PFSK-1 (cell line): ENCODE data around the gene OPCML.

ENCODE experiments used
- FOXP2 ChIP-seq: optimal IDR thresholded peaks from 2 replicates; pipeline ENCODE3; 2011; ENCODE audit warnings: borderline replicate concordance, control low read depth, inconsistent platforms; ENCODE audit not compliant: insufficient read depth; ENCODE audit errors: extremely low read length, extremely low read depth
- POLR2AphosphoS5 ChIP-seq: IDR thresholded peaks from 2 replicates; pipeline ENCODE4 v1.6.1; 2012; ENCODE audit warnings: low read depth, mild to moderate bottlenecking, control low read depth, low read length, moderate library complexity
- SIN3A ChIP-seq: IDR thresholded peaks from 2 replicates; pipeline ENCODE4 v1.6.1; 2012; ENCODE audit warnings: mild to moderate bottlenecking, low read length, moderate library complexity, borderline replicate concordance; ENCODE audit not compliant: insufficient read depth
- TAF1 ChIP-seq: IDR thresholded peaks from 2 replicates; pipeline ENCODE4 v1.6.1; 2012; ENCODE audit warnings: low read length, control low read depth, borderline replicate concordance; ENCODE audit not compliant: insufficient read depth
- TF ChIP-seq, protein P1 (sequence below), 2 experiments: IDR thresholded peaks; 2 replicates each; pipeline versions ENCODE4 v1.6.1 to v1.8.0; 2011 to 2012; ENCODE audit warnings: low read depth in 2 of 2, low read length in 2 of 2, control low read depth in 1 of 2, inconsistent platforms in 1 of 2, mild to moderate bottlenecking in 1 of 2, moderate library complexity in 1 of 2; ENCODE audit not compliant: insufficient read depth in 1 of 2

Gene OPCML

DNA sequence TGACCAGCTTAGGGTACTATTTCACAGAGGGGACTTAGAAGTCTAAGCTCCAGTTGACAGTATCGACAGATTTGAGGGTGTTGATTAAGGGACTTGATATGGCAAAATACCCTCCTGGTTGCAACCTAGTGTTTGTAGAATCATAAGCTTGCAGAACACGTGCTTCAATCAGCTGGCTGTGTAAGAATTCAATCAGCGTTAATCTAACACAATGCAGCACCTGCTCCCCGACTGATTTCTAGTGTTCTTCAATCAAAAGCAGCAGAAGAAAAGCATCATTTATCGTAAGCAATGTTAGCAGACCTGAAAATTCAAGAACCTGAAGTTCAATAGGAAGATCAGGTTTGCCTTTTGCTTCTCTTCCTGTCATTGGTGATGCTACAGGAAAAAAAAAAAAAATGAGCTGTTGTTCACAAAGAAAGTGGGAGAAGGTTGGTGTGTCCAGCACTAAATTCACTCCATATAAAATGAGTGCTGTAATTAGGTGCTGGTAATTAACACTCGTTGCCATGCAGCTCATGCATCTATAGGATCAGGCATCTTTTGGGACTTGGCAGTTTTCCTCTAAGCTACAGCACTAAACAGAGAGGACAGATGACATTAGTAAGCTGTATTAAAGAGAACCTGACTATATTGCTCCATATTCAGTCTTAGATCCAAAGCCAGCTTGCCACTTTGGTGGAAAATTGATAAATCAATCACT, 840.3 kb downstream of the OPCML start:
- TF ChIP-seq POLR2AphosphoS5 (no peak), FOXP2 (no peak), TAF1 (no peak), SIN3A (no peak)
- TF ChIP-seq, protein P1, sequence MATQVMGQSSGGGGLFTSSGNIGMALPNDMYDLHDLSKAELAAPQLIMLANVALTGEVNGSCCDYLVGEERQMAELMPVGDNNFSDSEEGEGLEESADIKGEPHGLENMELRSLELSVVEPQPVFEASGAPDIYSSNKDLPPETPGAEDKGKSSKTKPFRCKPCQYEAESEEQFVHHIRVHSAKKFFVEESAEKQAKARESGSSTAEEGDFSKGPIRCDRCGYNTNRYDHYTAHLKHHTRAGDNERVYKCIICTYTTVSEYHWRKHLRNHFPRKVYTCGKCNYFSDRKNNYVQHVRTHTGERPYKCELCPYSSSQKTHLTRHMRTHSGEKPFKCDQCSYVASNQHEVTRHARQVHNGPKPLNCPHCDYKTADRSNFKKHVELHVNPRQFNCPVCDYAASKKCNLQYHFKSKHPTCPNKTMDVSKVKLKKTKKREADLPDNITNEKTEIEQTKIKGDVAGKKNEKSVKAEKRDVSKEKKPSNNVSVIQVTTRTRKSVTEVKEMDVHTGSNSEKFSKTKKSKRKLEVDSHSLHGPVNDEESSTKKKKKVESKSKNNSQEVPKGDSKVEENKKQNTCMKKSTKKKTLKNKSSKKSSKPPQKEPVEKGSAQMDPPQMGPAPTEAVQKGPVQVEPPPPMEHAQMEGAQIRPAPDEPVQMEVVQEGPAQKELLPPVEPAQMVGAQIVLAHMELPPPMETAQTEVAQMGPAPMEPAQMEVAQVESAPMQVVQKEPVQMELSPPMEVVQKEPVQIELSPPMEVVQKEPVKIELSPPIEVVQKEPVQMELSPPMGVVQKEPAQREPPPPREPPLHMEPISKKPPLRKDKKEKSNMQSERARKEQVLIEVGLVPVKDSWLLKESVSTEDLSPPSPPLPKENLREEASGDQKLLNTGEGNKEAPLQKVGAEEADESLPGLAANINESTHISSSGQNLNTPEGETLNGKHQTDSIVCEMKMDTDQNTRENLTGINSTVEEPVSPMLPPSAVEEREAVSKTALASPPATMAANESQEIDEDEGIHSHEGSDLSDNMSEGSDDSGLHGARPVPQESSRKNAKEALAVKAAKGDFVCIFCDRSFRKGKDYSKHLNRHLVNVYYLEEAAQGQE (IDR thresholded peaks at IDR 0.05; ENCODE audit: insufficient read depth in 1 of 2, low read depth in 2 of 2, low read length in 2 of 2) = no peak

DNA sequence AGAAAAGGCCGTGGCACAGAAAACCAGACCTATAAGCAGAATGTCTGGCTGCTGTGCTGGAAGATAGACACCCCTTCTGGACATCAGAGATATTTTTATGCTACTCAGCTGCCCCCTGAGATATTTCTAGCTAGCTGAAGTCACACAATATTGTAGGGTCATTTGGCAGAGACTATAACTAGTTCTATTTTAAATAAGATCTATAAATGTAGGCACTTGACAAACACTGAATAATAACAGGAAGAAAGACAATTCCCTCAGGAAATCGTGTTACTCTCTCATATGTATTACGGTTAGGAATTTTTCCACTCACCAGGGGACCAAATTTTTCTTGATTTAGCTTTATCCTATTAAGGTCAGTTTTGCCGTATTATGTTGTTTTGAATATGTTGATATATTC, 845.4 kb downstream of the OPCML start:
- TF ChIP-seq TAF1 = no peak
- no peak for TF ChIP-seq FOXP2
- TF ChIP-seq, protein P1 (IDR thresholded peaks at IDR 0.05; ENCODE audit: insufficient read depth in 1 of 2, low read depth in 2 of 2, low read length in 2 of 2) = no peak

DNA sequence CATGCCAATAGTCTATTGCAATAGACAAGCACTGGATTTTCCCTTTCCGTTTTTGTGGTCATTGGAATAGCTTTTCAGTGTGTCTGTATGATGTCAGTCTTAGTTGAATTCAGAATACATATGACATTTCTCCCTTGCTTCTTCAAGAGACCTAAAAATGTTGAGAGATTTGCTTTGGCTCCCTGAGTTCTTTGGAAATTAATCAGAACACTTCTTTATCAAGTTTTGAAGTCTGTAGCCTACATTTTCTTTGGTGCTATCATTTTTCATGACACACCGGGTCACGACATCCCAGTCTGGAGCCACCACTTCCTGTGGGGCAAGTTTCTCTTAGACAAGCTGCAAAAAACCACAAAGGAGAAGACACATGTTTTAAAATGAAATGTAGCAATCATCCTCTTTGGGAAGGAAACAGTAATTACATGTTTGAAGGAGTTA, 847.1 kb downstream of the OPCML start:
- no peak for TF ChIP-seq SIN3A
- TF ChIP-seq TAF1 = no peak
- TF ChIP-seq FOXP2 = no peak
- no peak for TF ChIP-seq POLR2AphosphoS5
- TF ChIP-seq, protein P1 (IDR thresholded peaks at IDR 0.05; ENCODE audit: insufficient read depth in 1 of 2, low read depth in 2 of 2, low read length in 2 of 2) = no peak

DNA sequence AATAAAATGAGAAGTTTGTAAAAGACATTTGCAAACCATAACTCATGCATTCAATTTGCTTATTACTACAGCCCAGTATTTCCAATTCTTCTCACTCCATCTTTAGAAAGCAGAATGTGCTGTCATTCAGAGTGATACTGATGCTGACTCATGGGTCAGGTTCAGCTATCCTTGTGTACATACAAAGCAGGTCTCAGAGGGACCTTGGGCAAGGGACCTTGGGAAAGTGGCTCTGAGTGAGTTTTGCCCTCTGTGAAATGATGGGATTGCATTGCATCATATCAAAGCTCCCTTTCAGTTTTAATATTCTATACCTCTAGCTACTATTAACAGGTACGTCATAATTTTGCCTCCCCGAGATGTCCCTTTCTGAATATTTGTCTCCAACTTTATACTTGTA, 848.7 kb downstream of the OPCML start:
- TF ChIP-seq TAF1 (no peak), SIN3A (no peak), FOXP2 (no peak), POLR2AphosphoS5 (no peak)
- TF ChIP-seq, protein P1 (IDR thresholded peaks at IDR 0.05; ENCODE audit: insufficient read depth in 1 of 2, low read depth in 2 of 2, low read length in 2 of 2) = no peak

DNA sequence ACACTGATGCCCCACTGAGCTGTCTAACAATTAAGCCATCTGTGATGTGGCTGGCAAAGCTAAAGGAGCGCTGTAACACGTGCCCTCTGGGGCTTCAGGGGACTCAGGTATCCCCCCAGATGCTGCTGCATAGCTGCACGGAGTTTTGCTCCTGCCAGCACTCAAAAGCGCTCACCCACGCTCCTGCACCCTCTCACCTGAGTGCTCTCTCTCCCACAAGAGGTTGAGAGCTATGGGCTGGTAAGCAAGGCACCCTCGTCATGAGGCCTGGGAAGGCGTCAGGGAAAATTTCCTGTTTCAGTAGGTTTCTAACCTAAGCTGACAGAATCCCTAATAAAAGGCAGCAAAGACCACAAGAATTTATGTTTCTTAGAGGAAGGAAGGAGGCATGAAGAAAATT, 850.3 kb downstream of the OPCML start:
- TF ChIP-seq, protein P1 (IDR thresholded peaks at IDR 0.05; ENCODE audit: insufficient read depth in 1 of 2, low read depth in 2 of 2, low read length in 2 of 2) = no peak
- no peak for TF ChIP-seq TAF1
- no peak for TF ChIP-seq FOXP2
- no peak for TF ChIP-seq POLR2AphosphoS5
- no peak for TF ChIP-seq SIN3A
